Activated CD4-positive, alpha-beta T cell treated with anti-CD3 and anti-CD28 coated beads, Interleukin-2, amount 10 ng/mL, durations not matched to agents 24 days and 14 days (primary cell): Measurements from ENCODE around the gene GPC5. TPM values are rescaled to one million over a fixed set of nuclear protein-coding genes. Genes with fewer than 3 reads are reported as not detected.

Source experiments
- DNase-seq: peaks from one replicate; pipeline ENCODE4 v3.0.0; 2022
- H3K27ac Mint-ChIP-seq: one replicate; pipeline ENCODE4 v1.8.0; 2022; ENCODE audit warnings: mild to moderate bottlenecking, mixed read lengths
- H3K27me3 Mint-ChIP-seq: one replicate; pipeline ENCODE4 v1.8.0; 2022; ENCODE audit warnings: mixed read lengths
- H3K36me3 Mint-ChIP-seq: one replicate; pipeline ENCODE4 v1.8.0; 2022; ENCODE audit warnings: low read depth, mild to moderate bottlenecking, mixed read lengths
- H3K4me1 Mint-ChIP-seq: one replicate; pipeline ENCODE4 v1.8.0; 2021; ENCODE audit warnings: mixed read lengths
- H3K4me3 Mint-ChIP-seq: one replicate; pipeline ENCODE4 v1.8.0; 2022; ENCODE audit warnings: mild to moderate bottlenecking, moderate library complexity, mixed read lengths
- H3K9me3 Mint-ChIP-seq: one replicate; pipeline ENCODE4 v1.8.0; 2021; ENCODE audit warnings: mixed read lengths
- intact Hi-C: fragments of 100-400 bp; cut with micrococcal nuclease; formaldehyde crosslinking; loops from one replicate; pipeline ENCODE4 v1.15.1; 2023
- total RNA-seq: library from RNA; stranded (reverse); gene quantifications from 2 replicates; pipeline ENCODE4 v1.2.3, GENCODE V29; 2022

GPC5 gene
- total RNA-seq, 1 donor from 2014 or later, result not detected

GRCh38 chr13:91580749-91581148 lies 182.3 kb downstream of the GPC5 start:
- DNase-seq, result no peak
- Mint-ChIP-seq H3K4me1 (no peaks in the 10 kb centered on the region), H3K4me3 (no peak overlapping the region), H3K36me3 (no peaks in the 10 kb centered on the region), H3K27me3 (no peaks in the 10 kb centered on the region), H3K27ac (no peak overlapping the region), H3K9me3 (no peaks in the 10 kb centered on the region)
- intact Hi-C loops, result no loop called here

DNA sequence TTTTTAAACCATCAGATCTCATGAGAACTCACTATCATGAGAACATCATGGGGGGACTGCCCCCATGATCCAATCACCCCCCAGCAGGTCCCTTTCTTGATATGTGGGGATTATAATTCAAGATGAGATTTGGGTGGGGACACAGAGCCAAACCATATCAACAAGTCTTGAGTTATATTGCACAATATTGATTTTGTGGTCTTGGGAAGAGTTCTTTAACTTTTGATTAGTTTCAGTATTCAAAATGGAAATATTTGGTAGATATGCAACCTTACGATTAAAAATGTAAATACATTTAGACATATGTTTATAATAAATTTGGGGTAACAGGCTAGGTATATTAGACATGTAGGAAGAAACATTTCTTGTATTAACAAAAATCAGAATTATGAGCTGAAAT lies 188.2 kb downstream of the GPC5 start:
- no peak for DNase-seq
- no peak overlapping the region for H3K27ac Mint-ChIP-seq
- no peaks in the 10 kb centered on the region for H3K4me1 Mint-ChIP-seq
- H3K36me3 Mint-ChIP-seq, result no peaks in the 10 kb centered on the region
- H3K27me3 Mint-ChIP-seq, result no peaks in the 10 kb centered on the region
- intact Hi-C loops, result no loop called here
- H3K4me3 Mint-ChIP-seq, result no peak overlapping the region
- H3K9me3 Mint-ChIP-seq, result no peaks in the 10 kb centered on the region

- Mint-ChIP-seq H3K4me3 (no peak overlapping the region), H3K27ac (no peak overlapping the region), H3K27me3 (no peaks in the 10 kb centered on the region), H3K4me1 (no peaks in the 10 kb centered on the region), H3K36me3 (no peaks in the 10 kb centered on the region), H3K9me3 (no peaks in the 10 kb centered on the region)
- no peak for DNase-seq
- intact Hi-C loops, result no loop called here
These were observed 190.1 kb downstream of the GPC5 start for GRCh38 chr13:91588541-91588940.

- Mint-ChIP-seq H3K36me3 (no peaks in the 10 kb centered on the region), H3K4me3 (no peak overlapping the region), H3K4me1 (no peaks in the 10 kb centered on the region), H3K27me3 (no peaks in the 10 kb centered on the region), H3K27ac (no peak overlapping the region), H3K9me3 (no peaks in the 10 kb centered on the region)
- DNase-seq, result no peak
- intact Hi-C loops, result no loop called here
These were observed 193.9 kb downstream of the GPC5 start for GRCh38 chr13:91592056-91593014.

DNA sequence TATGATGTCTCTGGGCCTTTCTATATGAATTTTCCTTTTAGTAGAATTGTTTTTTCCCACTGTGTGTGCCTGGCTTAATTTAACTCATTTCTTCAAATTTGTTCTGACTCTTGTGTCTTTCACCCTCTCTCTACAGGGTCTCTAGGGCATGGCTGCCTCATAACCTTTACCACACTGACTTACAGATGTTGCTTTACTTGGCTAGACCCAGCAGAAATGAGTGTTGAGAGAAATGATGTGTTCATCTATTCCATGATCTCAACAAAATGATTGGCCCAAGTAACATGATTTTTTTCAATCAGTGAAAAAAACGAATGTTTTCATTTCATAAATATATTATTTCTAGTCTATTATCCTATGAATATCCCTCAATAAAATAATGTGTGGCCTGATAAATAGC lies 195.0 kb downstream of the GPC5 start:
- H3K4me1 Mint-ChIP-seq, result no peaks in the 10 kb centered on the region
- no peak overlapping the region for H3K4me3 Mint-ChIP-seq
- no peaks in the 10 kb centered on the region for H3K27me3 Mint-ChIP-seq
- H3K27ac Mint-ChIP-seq, result no peak overlapping the region
- DNase-seq, result no peak
- no peaks in the 10 kb centered on the region for H3K9me3 Mint-ChIP-seq
- no peaks in the 10 kb centered on the region for H3K36me3 Mint-ChIP-seq
- intact Hi-C loops, result no loop called here

DNA sequence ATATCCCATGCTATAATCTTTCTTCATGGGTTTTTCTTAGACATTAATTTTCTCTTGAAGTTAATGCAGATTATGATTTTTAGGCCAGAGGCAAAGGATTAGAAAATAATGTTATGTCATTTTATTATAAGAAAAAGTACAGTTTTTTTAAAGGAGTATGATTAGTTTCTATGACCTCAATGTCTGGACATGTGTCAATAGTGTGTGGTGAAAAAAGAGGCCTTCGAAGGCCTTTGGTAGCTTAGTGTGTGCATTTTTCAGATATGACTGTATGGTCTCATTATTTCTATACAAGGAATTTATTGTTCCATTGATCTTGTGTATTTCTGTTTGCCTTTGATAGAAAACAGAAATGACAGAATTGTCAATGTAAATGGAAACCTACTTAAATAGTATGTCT lies 195.6 kb downstream of the GPC5 start:
- no peak for DNase-seq
- H3K27ac Mint-ChIP-seq, result no peak overlapping the region
- H3K27me3 Mint-ChIP-seq, result no peaks in the 10 kb centered on the region
- no peaks in the 10 kb centered on the region for H3K36me3 Mint-ChIP-seq
- intact Hi-C loops, result no loop called here
- no peaks in the 10 kb centered on the region for H3K9me3 Mint-ChIP-seq
- no peak overlapping the region for H3K4me3 Mint-ChIP-seq
- no peaks in the 10 kb centered on the region for H3K4me1 Mint-ChIP-seq

GRCh38 chr13:91595677-91596076 lies 197.3 kb downstream of the GPC5 start:
- H3K9me3 Mint-ChIP-seq, result no peaks in the 10 kb centered on the region

DNA sequence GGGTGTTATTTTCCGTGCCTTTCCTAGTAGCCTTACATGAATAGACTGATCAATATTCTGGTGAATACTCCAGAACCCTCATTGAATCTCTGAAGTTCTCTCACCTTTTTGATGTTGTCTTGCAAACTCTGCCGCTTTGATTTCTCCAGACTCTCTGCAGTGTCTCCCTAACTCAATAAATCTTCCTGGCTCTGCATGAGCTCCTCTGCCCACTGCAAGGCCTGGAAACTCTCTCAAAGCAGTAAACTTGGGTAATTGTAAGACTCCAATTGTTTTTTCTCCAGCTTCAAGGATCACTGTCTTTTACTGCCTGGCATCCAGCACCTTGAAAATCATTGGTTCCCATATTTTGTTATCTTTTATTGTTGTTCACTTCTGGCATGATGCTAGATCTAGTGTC lies 198.4 kb downstream of the GPC5 start:
- H3K36me3 Mint-ChIP-seq, result no peaks in the 10 kb centered on the region
- intact Hi-C loops, result no loop called here
- H3K27ac Mint-ChIP-seq, result no peak overlapping the region
- no peaks in the 10 kb centered on the region for H3K4me1 Mint-ChIP-seq
- no peaks in the 10 kb centered on the region for H3K9me3 Mint-ChIP-seq
- H3K27me3 Mint-ChIP-seq, result no peaks in the 10 kb centered on the region
- no peak for DNase-seq
- no peak overlapping the region for H3K4me3 Mint-ChIP-seq

More at GRCh38 chr13:91595677-91596076, 197.3 kb downstream of the GPC5 start:
- no peak for DNase-seq
- no peaks in the 10 kb centered on the region for H3K36me3 Mint-ChIP-seq
- H3K4me1 Mint-ChIP-seq, result no peaks in the 10 kb centered on the region
- no peak overlapping the region for H3K27ac Mint-ChIP-seq
- no peaks in the 10 kb centered on the region for H3K27me3 Mint-ChIP-seq
- intact Hi-C loops, result no loop called here
- no peak overlapping the region for H3K4me3 Mint-ChIP-seq

DNA sequence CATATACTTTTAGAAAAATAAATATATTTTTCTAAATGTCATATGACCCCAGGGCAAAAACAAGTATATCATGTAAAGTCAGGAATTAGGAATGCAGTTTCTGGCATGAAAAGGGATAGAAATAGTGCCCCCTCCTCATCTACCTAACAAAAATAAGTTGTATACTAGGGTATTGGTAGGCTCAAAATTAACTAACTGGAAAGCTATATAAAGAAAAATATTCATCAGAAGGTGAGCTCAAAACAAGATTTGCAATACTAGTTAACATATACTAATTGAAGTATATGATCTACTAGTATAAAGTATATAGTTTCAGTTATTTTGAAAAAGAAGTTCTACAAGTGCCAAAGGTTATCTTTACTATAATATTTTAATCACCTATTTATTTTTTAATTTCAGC lies 200.2 kb downstream of the GPC5 start:
- Mint-ChIP-seq H3K27ac (no peak overlapping the region), H3K4me1 (no peaks in the 10 kb centered on the region), H3K27me3 (no peaks in the 10 kb centered on the region)

DNA sequence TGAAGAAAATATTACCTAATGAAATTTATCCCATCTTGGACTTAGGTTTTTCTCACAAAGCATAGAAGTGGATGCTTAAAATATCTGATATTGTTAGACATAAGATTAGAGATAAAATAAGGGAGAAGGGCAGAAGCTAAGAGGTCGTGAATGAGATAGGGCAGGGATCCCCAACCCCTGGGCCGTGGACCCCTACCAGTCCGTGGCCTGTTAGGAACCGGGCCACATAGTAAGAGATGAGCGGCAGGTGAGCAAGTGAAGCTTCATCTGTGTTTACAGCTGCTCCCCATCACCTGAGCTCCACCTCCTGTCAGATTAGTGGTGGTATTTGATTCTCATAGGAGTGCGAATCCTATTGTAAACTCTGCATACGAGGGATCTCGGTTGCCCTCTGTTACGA lies 202.9 kb downstream of the GPC5 start:
- DNase-seq, result no peak
- Mint-ChIP-seq H3K36me3 (no peaks in the 10 kb centered on the region), H3K9me3 (no peaks in the 10 kb centered on the region), H3K27ac (no peak overlapping the region), H3K4me3 (no peak overlapping the region), H3K27me3 (no peaks in the 10 kb centered on the region), H3K4me1 (no peaks in the 10 kb centered on the region)
- intact Hi-C loops, result no loop called here

More for the DNA sequence above, 200.2 kb downstream of the GPC5 start:
- no peaks in the 10 kb centered on the region for H3K9me3 Mint-ChIP-seq
- DNase-seq, result no peak
- intact Hi-C loops, result no loop called here
- no peaks in the 10 kb centered on the region for H3K36me3 Mint-ChIP-seq
- H3K4me3 Mint-ChIP-seq, result no peak overlapping the region

DNA sequence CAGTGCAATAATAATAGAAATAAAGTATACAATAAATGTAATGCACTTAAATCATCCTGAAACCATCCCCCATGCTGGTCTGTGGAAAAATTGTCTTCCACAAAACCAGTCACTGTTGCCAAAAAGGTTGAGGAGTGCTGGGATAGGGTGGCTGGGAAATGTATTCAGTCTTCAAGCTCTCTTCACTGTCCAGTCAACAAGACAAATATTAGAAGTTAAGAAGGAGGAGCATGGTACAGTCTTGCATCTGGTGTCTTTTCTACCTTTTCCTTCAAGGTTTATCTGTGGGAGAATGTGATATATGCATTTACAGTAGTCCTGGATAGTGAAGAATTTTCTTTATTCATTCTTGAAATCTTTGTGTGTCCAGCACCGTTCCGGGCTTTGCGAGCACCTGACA lies 203.4 kb downstream of the GPC5 start:
- DNase-seq, result no peak
- H3K9me3 Mint-ChIP-seq, result no peaks in the 10 kb centered on the region
- no peaks in the 10 kb centered on the region for H3K36me3 Mint-ChIP-seq
- intact Hi-C loops, result no loop called here
- H3K4me3 Mint-ChIP-seq, result no peak overlapping the region
- no peaks in the 10 kb centered on the region for H3K4me1 Mint-ChIP-seq
- no peak overlapping the region for H3K27ac Mint-ChIP-seq
- no peaks in the 10 kb centered on the region for H3K27me3 Mint-ChIP-seq

- H3K27me3 Mint-ChIP-seq, result no peaks in the 10 kb centered on the region
- H3K36me3 Mint-ChIP-seq, result no peaks in the 10 kb centered on the region
- H3K9me3 Mint-ChIP-seq, result no peaks in the 10 kb centered on the region
- no peaks in the 10 kb centered on the region for H3K4me1 Mint-ChIP-seq
- DNase-seq, result no peak
- H3K27ac Mint-ChIP-seq, result no peak overlapping the region
- intact Hi-C loops, result no loop called here
- H3K4me3 Mint-ChIP-seq, result no peak overlapping the region
These were observed 210.9 kb downstream of the GPC5 start for GRCh38 chr13:91609353-91609752.

DNA sequence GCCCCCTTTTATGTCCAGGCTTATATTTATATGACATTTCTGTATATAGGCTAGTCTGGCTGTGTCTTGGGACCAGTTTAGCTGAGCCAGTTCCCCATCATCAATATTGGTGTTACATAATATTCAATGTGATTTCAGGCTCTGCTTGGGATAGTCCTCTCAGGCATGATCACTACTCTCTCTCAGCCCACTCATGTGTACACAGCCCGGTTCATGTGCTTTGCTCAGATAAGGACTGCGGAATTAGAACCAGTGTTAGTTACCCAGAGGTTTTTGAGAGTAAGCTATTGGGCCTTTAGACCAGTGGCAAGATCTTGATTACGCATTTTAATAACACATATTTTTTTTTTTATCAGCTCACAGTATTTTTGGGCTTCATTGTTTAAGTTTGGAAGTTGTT lies 219.9 kb downstream of the GPC5 start:
- intact Hi-C loops, result no loop called here
- Mint-ChIP-seq H3K4me1 (no peaks in the 10 kb centered on the region), H3K27ac (no peak overlapping the region), H3K9me3 (no peaks in the 10 kb centered on the region), H3K4me3 (no peak overlapping the region), H3K27me3 (no peaks in the 10 kb centered on the region), H3K36me3 (no peaks in the 10 kb centered on the region)
- no peak for DNase-seq

- H3K27me3 Mint-ChIP-seq, result no peaks in the 10 kb centered on the region
- no peak for DNase-seq
- H3K9me3 Mint-ChIP-seq, result no peaks in the 10 kb centered on the region
- no peak overlapping the region for H3K4me3 Mint-ChIP-seq
- H3K4me1 Mint-ChIP-seq, result no peaks in the 10 kb centered on the region
- H3K27ac Mint-ChIP-seq, result no peak overlapping the region
- intact Hi-C loops, result no loop called here
- no peaks in the 10 kb centered on the region for H3K36me3 Mint-ChIP-seq
These were observed 222.3 kb downstream of the GPC5 start for GRCh38 chr13:91620670-91621141.

- Mint-ChIP-seq H3K9me3 (no peaks in the 10 kb centered on the region), H3K4me1 (no peaks in the 10 kb centered on the region), H3K4me3 (no peak overlapping the region), H3K27ac (no peak overlapping the region), H3K27me3 (no peaks in the 10 kb centered on the region), H3K36me3 (no peaks in the 10 kb centered on the region)
- intact Hi-C loops, result no loop called here
- DNase-seq, result no peak
These were observed 222.7 kb downstream of the GPC5 start for GRCh38 chr13:91621161-91621560.
